ENCODE data around the gene MORF4L1. TPM values are rescaled to one million over a fixed set of nuclear protein-coding genes. Genes with fewer than 3 reads are reported as not detected.
"Not testable (repeated sequence)": the region's sequence is repeated elsewhere in the genome, so short reads cannot be mapped to it uniquely, and the experiment has no call there.

MORF4L1 gene
- total RNA-seq, 1 experiment from 2014 or later, result 424 TPM

DNA sequence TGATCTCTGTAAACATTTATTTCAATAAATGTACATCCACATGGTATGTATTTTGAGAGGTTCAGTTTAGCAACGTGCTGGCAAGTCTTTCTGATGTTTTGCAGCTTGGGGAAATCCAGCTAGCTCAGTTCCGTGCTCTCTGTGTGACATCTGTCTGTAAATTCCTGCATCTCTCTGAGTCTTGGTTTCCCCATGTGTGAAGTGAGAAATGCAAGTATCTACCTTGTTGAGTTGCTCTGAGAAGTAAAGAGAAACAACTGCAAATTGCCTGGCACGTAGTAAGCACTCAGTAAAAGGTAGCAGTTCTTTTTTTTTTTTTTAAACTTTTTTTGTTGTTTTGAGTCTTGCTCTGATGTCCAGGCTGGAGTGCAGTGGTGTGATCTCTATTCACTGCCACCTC is 30.2 kb upstream of the MORF4L1 start:
- Histone ChIP-seq H3K4me3 (ENCODE audit: low read depth, low read length) (no peak overlapping the region), H3K4me1 (no peaks in the 10 kb centered on the region), H3K36me3 (ENCODE audit: control insufficient read depth, insufficient read depth, low read length) (no peaks in the 10 kb centered on the region), H3K27me3 (replicated peaks; ENCODE audit: control insufficient read depth, insufficient read depth, low read length) (no peaks in the 10 kb centered on the region), H3K9me3 (no peaks in the 10 kb centered on the region)
- no TSS peak for BruUV-seq (replicated peaks)
- CTCF ChIA-PET, result no interaction called here
- H3K27ac Mint-ChIP-seq (ENCODE audit: unreplicated experiment), result no peak overlapping the region
- POLR2A ChIA-PET, result no interaction called here
- H3K4me3 Mint-ChIP-seq (ENCODE audit: unreplicated experiment), result no peak overlapping the region
- H3K27me3 Mint-ChIP-seq (ENCODE audit: insufficient read depth, unreplicated experiment), result no peaks in the 10 kb centered on the region
- no peaks in the 10 kb centered on the region for H3K36me3 Mint-ChIP-seq (ENCODE audit: insufficient read depth, unreplicated experiment)
- no peaks in the 10 kb centered on the region for H3K9me3 Mint-ChIP-seq (ENCODE audit: unreplicated experiment)
- DNase-seq, result no peak
- TF ChIP-seq, protein P1, sequence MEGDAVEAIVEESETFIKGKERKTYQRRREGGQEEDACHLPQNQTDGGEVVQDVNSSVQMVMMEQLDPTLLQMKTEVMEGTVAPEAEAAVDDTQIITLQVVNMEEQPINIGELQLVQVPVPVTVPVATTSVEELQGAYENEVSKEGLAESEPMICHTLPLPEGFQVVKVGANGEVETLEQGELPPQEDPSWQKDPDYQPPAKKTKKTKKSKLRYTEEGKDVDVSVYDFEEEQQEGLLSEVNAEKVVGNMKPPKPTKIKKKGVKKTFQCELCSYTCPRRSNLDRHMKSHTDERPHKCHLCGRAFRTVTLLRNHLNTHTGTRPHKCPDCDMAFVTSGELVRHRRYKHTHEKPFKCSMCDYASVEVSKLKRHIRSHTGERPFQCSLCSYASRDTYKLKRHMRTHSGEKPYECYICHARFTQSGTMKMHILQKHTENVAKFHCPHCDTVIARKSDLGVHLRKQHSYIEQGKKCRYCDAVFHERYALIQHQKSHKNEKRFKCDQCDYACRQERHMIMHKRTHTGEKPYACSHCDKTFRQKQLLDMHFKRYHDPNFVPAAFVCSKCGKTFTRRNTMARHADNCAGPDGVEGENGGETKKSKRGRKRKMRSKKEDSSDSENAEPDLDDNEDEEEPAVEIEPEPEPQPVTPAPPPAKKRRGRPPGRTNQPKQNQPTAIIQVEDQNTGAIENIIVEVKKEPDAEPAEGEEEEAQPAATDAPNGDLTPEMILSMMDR (IDR thresholded peaks at IDR 0.05; ENCODE audit: insufficient read depth in 1 of 2, low read depth in 1 of 2, low read length in 1 of 2, severe bottlenecking in 1 of 2, unreplicated experiment in 1 of 2), result no peak
- no peaks in the 10 kb centered on the region for H3K4me1 Mint-ChIP-seq (ENCODE audit: low read depth, unreplicated experiment)
- intact Hi-C loops (cut with micrococcal nuclease; ENCODE audit: unreplicated experiment), result no loop called here

DNA sequence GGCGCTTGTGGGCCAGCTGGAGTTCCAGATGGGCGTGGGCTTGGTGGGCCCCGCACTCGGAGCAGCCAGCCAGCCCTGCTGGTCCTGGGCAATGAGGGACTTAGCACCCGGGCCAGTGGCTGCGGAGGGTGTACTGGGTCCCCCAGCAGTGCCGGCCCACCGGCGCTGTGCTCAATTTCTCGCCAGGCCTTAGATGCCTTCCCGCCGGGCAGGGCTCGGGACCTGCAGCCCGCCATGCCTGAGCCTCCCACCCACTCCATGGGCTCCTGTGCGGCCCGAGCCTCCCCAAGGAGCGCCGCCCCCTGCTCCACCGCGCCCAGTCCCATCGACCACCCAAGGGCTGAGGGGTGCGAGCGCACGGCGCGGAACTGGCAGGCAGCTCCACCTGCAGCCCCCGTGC is 25.8 kb upstream of the MORF4L1 start:
- H3K27ac Mint-ChIP-seq (ENCODE audit: unreplicated experiment); H3K9me3 Mint-ChIP-seq (ENCODE audit: unreplicated experiment); H3K4me1 Mint-ChIP-seq (ENCODE audit: low read depth, unreplicated experiment); H3K36me3 ChIP-seq (ENCODE audit: control insufficient read depth, insufficient read depth, low read length); BruUV-seq (replicated peaks); H3K36me3 Mint-ChIP-seq (ENCODE audit: insufficient read depth, unreplicated experiment); DNase-seq; H3K4me1 ChIP-seq; H3K27me3 ChIP-seq (replicated peaks; ENCODE audit: control insufficient read depth, insufficient read depth, low read length); H3K9me3 ChIP-seq; H3K4me3 Mint-ChIP-seq (ENCODE audit: unreplicated experiment); intact Hi-C loops (cut with micrococcal nuclease; ENCODE audit: unreplicated experiment); H3K4me3 ChIP-seq (ENCODE audit: low read depth, low read length); POLR2A ChIA-PET; H3K27me3 Mint-ChIP-seq (ENCODE audit: insufficient read depth, unreplicated experiment): not testable (repeated sequence)
- CTCF ChIA-PET, result interaction anchor here (1.3 kb wide), 1 partner anchor 35 kb away, joined by 3 read pairs; no protein-coding TSS in a partner anchor

DNA sequence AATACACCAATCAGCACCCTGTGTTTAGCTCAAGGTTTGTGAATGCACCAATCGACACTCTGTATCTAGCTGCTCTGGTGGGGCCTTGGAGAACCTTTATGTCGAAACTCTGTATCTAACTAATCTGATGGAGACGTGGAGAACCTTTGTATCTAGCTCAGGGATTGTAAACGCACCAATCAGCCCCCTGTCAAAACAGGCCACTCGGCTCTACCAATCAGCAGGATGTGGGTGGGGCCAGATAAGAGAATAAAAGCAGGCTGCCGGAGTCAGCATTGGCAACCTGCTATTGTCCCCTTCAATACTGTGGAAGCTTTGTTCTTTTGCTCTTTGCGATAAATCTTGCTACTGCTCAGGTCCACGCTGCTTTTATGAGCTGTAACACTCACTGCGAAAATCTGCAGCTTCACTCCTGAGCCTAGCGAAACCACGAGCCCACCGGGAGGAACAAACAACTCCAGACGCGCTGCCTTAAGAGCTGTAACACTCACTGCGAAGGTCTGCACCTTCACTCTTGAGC is 25.2 kb upstream of the MORF4L1 start:
- H3K9me3 ChIP-seq; H3K36me3 ChIP-seq (ENCODE audit: control insufficient read depth, insufficient read depth, low read length); H3K4me1 ChIP-seq; H3K4me3 Mint-ChIP-seq (ENCODE audit: unreplicated experiment); H3K4me1 Mint-ChIP-seq (ENCODE audit: low read depth, unreplicated experiment); H3K4me3 ChIP-seq (ENCODE audit: low read depth, low read length); H3K27me3 Mint-ChIP-seq (ENCODE audit: insufficient read depth, unreplicated experiment); H3K27me3 ChIP-seq (replicated peaks; ENCODE audit: control insufficient read depth, insufficient read depth, low read length); H3K9me3 Mint-ChIP-seq (ENCODE audit: unreplicated experiment); POLR2A ChIA-PET; BruUV-seq (replicated peaks); intact Hi-C loops (cut with micrococcal nuclease; ENCODE audit: unreplicated experiment); H3K36me3 Mint-ChIP-seq (ENCODE audit: insufficient read depth, unreplicated experiment); H3K27ac Mint-ChIP-seq (ENCODE audit: unreplicated experiment); DNase-seq: not testable (repeated sequence)
- CTCF ChIA-PET, result interaction anchor here (1.3 kb wide), 1 partner anchor 36 kb away, joined by 3 read pairs; no protein-coding TSS in a partner anchor

DNA sequence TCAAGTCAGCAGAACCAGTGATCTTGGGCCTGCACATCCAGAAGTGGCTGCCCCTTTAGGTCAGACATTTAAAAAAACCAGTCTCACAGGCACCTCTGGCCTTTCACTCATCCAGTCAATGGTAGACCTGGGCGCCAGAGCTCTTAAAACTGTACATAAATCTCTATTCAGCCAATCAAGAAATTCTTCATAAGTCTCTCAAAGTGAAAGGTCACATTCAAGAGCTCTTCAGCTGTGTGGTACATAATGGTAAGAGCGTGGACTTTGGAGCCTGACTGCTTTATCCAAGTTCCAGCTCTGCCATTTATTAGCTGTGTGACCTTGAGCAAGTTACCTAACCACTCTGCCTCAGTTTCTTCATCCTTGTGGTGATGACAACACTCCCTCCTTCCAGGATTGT is 22.3 kb upstream of the MORF4L1 start:
- Mint-ChIP-seq H3K36me3 (ENCODE audit: insufficient read depth, unreplicated experiment) (peaks cover 4% of the 10 kb centered on the region), H3K27ac (ENCODE audit: unreplicated experiment) (no peak overlapping the region), H3K9me3 (ENCODE audit: unreplicated experiment) (peaks cover 8% of the 10 kb centered on the region), H3K4me1 (ENCODE audit: low read depth, unreplicated experiment) (no peaks in the 10 kb centered on the region), H3K4me3 (ENCODE audit: unreplicated experiment) (no peak overlapping the region), H3K27me3 (ENCODE audit: insufficient read depth, unreplicated experiment) (no peaks in the 10 kb centered on the region)
- no peak for DNase-seq
- no TSS peak for BruUV-seq (replicated peaks)
- Histone ChIP-seq H3K36me3 (ENCODE audit: control insufficient read depth, insufficient read depth, low read length) (no peaks in the 10 kb centered on the region), H3K9me3 (no peaks in the 10 kb centered on the region), H3K4me3 (ENCODE audit: low read depth, low read length) (no peak overlapping the region), H3K27me3 (replicated peaks; ENCODE audit: control insufficient read depth, insufficient read depth, low read length) (no peaks in the 10 kb centered on the region), H3K4me1 (no peaks in the 10 kb centered on the region)
- intact Hi-C loops (cut with micrococcal nuclease; ENCODE audit: unreplicated experiment), result no loop called here
- POLR2A ChIA-PET, result no interaction called here
- TF ChIP-seq, protein P1 (IDR thresholded peaks at IDR 0.05; ENCODE audit: insufficient read depth in 1 of 2, low read depth in 1 of 2, low read length in 1 of 2, severe bottlenecking in 1 of 2, unreplicated experiment in 1 of 2), result no peak
- CTCF ChIA-PET, result no interaction called here
